Panc1 (cell line): ENCODE measurements around the gene PDE4A. TPM values are rescaled to one million over a fixed set of nuclear protein-coding genes. Genes with fewer than 3 reads are reported as not detected.

ENCODE experiments used
- ATAC-seq: fragments of 200-7000 bp; cut with Tn5 transposase; 2 replicates; pipeline ENCODE4 v1.9.1; 2020; ENCODE audit warnings: mild to moderate bottlenecking, moderate library complexity
- BruUV-seq: library from RNA; stranded (reverse); fragments of 400-500 nt; replicated peaks from 2 replicates; lab custom pipeline; 2021; lab: Mats Ljungman, UMichigan
- CTCF ChIA-PET: fragments of 300-600 bp; sonication (Branson Sonifier 250); formaldehyde crosslinking; loops from one replicate; lab custom pipeline; 2022; ENCODE audit warnings: antibody characterized with exemption; lab: Charles Lee
- POLR2A ChIA-PET: fragments of 300-600 bp; sonication (Branson Sonifier 250); formaldehyde crosslinking; loops from one replicate; lab custom pipeline; 2022; ENCODE audit warnings: antibody characterized with exemption; lab: Charles Lee
- DNase-seq: peaks from one replicate; pipeline ENCODE4 v3.0.0-alpha.2; 2010; ENCODE audit warnings: low read depth, low spot score
- H3K27ac ChIP-seq: 2 replicates; pipeline ENCODE4 v1.5.1; 2011; ENCODE audit warnings: mild to moderate bottlenecking, low read length, inconsistent platforms
- H3K27me3 ChIP-seq: fragments of 200-500 bp; sonication (Bioruptor generic); 2 replicates; pipeline ENCODE4 v1.6.0; 2014; ENCODE audit warnings: low read length, inconsistent platforms; ENCODE audit not compliant: control insufficient read depth, insufficient read depth
- H3K36me3 ChIP-seq: fragments of 200-500 bp; sonication (Bioruptor generic); 2 replicates; pipeline ENCODE4 v1.5.1; 2014; ENCODE audit warnings: inconsistent platforms, mild to moderate bottlenecking, low read length, moderate library complexity; ENCODE audit not compliant: control insufficient read depth, insufficient read depth
- H3K4me1 ChIP-seq: 2 replicates; pipeline ENCODE4 v1.5.1; 2011; ENCODE audit warnings: inconsistent platforms, mild to moderate bottlenecking, low read length, moderate library complexity; ENCODE audit not compliant: control insufficient read depth, insufficient read depth
- H3K4me3 ChIP-seq, 2 experiments: 2 replicates each; pipeline ENCODE4 v1.5.1; 2011 to 2012; ENCODE audit warnings: low read depth in 2 of 2, low read length in 2 of 2, mild to moderate bottlenecking in 2 of 2, inconsistent platforms in 1 of 2, moderate library complexity in 1 of 2
- H3K9me3 ChIP-seq: fragments of 200-500 bp; sonication (Bioruptor generic); 2 replicates; pipeline ENCODE4 v1.5.1; 2014; ENCODE audit warnings: low read depth, mild to moderate bottlenecking, inconsistent platforms, low read length, moderate library complexity; ENCODE audit not compliant: control insufficient read depth, insufficient read depth
- CTCF ChIP-seq: fragments of 450-650 bp; IDR thresholded peaks from 2 replicates; pipeline ENCODE4 v1.5.1; 2017; ENCODE audit warnings: mild to moderate bottlenecking
- POLR2AphosphoS5 ChIP-seq: IDR thresholded peaks from 2 replicates; pipeline ENCODE4 v1.6.1; 2012; ENCODE audit warnings: mild to moderate bottlenecking, low read depth, low read length, moderate library complexity
- REST ChIP-seq, 2 experiments: IDR thresholded peaks; 2 replicates each; pipeline ENCODE4 v1.6.1; 2011 to 2012; ENCODE audit warnings: low read depth in 2 of 2, control low read depth in 1 of 2, low read length in 1 of 2, mild to moderate bottlenecking in 1 of 2, moderate library complexity in 1 of 2; ENCODE audit not compliant: insufficient read depth in 1 of 2
- SIN3A ChIP-seq: IDR thresholded peaks from 2 replicates; pipeline ENCODE4 v1.6.1; 2012; ENCODE audit warnings: low read depth, mild to moderate bottlenecking, low read length, moderate library complexity, borderline replicate concordance; ENCODE audit not compliant: insufficient read depth
- TCF7L2 ChIP-seq: IDR thresholded peaks from 2 replicates; pipeline ENCODE4 v1.6.1; 2011; ENCODE audit warnings: mild to moderate bottlenecking, low read depth, low read length, inconsistent platforms
- in situ Hi-C: cut with HindIII; loops from 2 replicates; pipeline ENCODE4 v1.10.0; 2016; ENCODE audit warnings: low sequenced_read_pairs, low pct_unique_long_range_greater_than_20kb
- intact Hi-C: fragments of 100-400 bp; cut with micrococcal nuclease; formaldehyde crosslinking; loops from one replicate; pipeline ENCODE4 v1.10.0; 2022; ENCODE audit not compliant: unreplicated experiment
- total RNA-seq: library from RNA; stranded (reverse); gene quantifications from one replicate; pipeline ENCODE4 v1.2.1, GENCODE V29; 2021; ENCODE audit not compliant: unreplicated experiment

The PDE4A gene
- total RNA-seq, 1 experiment from 2014 or later: 25.8 TPM

DNA sequence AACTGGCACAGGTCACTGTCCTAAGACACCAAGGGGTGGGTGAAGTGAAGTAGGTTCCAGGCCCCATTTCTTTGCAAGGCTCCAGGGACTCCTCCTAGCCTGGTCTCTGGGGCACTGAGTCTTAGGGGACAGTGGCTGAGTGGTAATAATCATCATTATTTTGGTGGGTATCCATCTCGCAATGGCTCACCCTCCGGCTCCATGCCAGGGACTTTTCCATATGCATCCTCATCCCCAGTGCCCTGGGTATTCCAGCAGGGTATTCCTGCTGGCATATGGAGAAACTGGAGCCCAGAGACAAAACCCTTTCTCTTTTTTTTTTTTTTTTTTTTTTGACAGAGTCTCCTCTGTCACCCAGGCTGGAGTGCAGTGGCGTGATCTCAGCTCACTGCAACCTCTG, 2.5 kb downstream of the PDE4A start:
- ChIA-PET CTCF (no interaction called here), POLR2A (no interaction called here)
- BruUV-seq: no TSS peak
- in situ Hi-C loops (no loop called here), intact Hi-C loops (no loop called here)
- Histone ChIP-seq H3K36me3 (no peaks in the 10 kb centered on the region; the same call in 1 of the 2 replicates), H3K27me3 (no peaks in the 10 kb centered on the region), H3K4me3 (no peak overlapping the region), H3K9me3 (no peaks in the 10 kb centered on the region), H3K27ac (no peak overlapping the region), H3K4me1 (peaks cover 14% of the 10 kb centered on the region)
- TF ChIP-seq TCF7L2 (no peak), REST (IDR thresholded peaks at IDR 0.05; ENCODE audit: insufficient read depth in 1 of 2, low read depth in 2 of 2, low read length in 1 of 2) (no peak), SIN3A (no peak), POLR2AphosphoS5 (no peak), CTCF (no peak)
- no peak for DNase-seq
- no peak for ATAC-seq

DNA sequence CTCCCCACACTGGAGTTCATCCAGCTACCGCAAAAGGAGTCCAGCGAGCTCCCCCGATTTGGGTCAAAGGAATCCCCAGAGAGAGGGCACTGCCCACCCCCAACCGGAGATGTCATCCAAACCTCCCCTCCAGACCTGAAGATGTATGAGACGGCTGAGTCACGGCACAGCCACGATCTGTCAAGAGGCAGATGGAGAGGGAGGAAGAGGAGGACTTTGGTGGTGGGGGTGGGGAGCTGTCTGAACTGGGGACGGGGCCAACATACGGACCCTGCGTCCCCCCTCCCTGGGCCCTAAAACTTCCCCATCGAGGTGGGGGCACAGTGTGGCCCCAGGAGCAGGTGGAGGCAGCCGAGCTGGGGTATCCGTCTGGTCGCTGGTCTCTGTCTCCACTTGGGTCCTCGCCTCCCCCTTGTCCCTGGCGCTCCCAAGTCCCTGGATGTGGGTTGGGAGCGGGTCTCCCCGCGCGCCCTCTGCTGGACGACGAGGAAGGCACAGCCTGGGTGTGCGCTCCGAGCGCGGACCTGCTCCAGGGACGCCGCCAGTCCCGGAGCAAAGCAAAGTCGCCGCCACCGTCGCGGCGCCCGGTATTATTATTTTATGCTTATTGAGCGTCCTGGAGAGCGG, 3.8 kb downstream of the PDE4A start:
- ATAC-seq: peak; percentile 83
- no TSS peak for BruUV-seq
- intact Hi-C loops: no loop called here
- Histone ChIP-seq H3K4me1 (peaks cover 14% of the 10 kb centered on the region), H3K27ac (peak overlapping the region; percentile 65; the same call in 1 of the 2 replicates), H3K4me3 (peak overlapping the region; percentile 46 to 62), H3K27me3 (no peaks in the 10 kb centered on the region), H3K36me3 (no peaks in the 10 kb centered on the region; the same call in 1 of the 2 replicates), H3K9me3 (no peaks in the 10 kb centered on the region)
- no peak for DNase-seq
- POLR2A ChIA-PET: no interaction called here
- CTCF ChIA-PET: no interaction called here
- TF ChIP-seq CTCF (peak; percentile 93), POLR2AphosphoS5 (no peak), TCF7L2 (no peak)
- in situ Hi-C loops: no loop called here
